ENCODE data around the gene TAC4.
A peak's percentile ranks its signal among the peaks of the same experiment; 100 is the strongest.

The TAC4 gene

GRCh38 chr17:49872754-49873377 lies 25.0 kb upstream of the TAC4 start:
- DNase-seq = no peak

DNA sequence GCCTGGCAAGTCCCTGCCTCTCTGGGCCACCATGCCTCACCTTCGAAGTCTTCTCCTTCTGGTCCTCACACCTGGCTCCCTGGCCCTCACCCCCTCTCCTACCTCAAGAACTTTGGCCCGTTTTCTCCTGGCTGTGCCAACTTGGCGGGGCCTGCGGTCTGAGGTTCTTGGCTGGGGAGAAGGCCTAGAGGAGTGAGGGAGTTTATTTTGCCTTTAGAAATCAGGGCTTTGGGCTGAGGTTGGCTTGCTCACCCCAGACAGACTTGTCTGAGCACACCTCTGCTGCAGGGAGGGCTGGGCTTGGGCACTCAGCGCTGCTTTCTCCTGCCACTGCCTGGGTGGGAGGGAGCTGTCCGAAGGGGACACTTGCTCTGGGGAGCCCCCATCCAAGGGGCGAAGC lies 23.3 kb upstream of the TAC4 start:
- no peak for DNase-seq

- no peak for DNase-seq
Measured at GRCh38 chr17:49870298-49870697, 22.4 kb upstream of the TAC4 start.

GRCh38 chr17:49869038-49869374 lies 21.1 kb upstream of the TAC4 start:
- DNase-seq = no peak

DNA sequence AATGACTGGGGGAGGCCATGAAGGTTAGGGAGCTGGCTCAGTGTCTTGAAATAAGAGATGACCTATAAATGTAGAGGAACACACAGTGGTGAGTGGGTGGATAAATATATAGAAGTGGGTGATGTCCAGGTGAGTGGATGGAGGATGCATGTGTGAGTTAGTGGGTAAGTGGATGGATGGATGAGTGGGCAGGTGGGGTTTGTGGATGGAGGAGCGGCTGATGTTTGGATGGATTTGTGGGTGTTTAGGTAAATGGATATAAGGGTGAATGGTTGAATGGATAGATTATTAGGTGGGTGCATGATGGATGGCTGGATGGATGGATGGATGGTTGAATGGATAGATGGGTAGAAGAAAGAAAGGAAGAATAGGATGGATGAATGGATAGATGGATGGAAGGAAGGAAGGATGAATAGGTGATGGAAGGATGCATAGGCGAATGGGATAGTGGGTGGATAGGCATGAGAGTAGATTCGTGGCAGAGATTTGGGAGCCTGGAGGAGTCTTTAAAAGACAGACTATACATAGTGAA lies 19.1 kb upstream of the TAC4 start:
- no peak for DNase-seq

GRCh38 chr17:49866019-49866380 lies 18.1 kb upstream of the TAC4 start:
- no peak for DNase-seq

- DNase-seq = no peak
Measured at GRCh38 chr17:49862781-49863331, 15.0 kb upstream of the TAC4 start.

GRCh38 chr17:49861150-49861884 lies 13.4 kb upstream of the TAC4 start:
- no peak for DNase-seq

DNA sequence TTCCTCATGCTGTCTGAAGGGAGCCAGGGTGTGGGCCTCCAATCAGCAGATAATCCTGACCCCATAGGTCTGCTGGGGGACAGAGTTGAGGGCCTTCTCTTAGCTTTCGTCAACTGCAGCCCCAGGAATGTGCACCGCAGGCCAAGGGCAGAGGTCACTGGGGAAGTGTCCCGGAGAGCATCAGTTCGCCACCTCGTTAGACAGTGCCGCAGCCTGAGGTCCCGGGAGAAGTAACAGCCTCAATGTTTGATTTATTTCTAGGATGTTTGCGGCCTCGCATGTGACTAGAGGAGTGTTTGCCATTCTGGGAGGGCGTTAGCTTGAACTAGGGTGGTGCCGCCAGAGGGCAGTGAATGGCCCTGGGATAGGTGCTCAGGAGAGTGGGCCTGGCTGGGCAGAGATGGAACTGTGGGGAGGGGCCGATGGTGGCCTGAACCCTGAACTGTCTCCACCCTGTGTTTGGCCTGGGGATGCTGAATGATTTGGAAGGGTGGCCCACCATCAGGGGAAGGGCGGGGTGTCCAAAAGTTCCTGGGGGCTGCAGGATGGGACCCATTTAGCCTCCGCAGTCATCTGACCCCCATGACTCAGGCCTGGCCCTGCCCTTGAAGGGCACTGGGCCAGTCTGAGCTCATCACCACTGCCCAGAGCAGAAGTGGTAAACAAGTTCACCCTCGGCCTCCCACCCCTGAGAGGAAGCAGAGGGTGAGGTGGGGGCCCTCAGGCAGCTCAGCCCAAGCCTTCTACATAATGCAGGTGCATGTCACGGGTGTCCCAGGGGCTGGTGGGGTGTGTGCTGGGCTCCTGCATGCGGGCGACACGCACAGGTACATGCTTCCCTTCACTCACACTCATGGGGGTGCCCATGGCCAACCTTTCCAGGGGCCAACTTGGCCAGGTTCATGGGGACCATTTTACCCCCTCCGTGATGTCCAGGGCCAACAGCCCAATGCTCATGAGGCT lies 12.4 kb upstream of the TAC4 start:
- DNase-seq = no peak

GRCh38 chr17:49858796-49859195 lies 10.9 kb upstream of the TAC4 start:
- no peak for DNase-seq

- DNase-seq = no peak
Measured at GRCh38 chr17:49854126-49854525, 6.3 kb upstream of the TAC4 start.

DNA sequence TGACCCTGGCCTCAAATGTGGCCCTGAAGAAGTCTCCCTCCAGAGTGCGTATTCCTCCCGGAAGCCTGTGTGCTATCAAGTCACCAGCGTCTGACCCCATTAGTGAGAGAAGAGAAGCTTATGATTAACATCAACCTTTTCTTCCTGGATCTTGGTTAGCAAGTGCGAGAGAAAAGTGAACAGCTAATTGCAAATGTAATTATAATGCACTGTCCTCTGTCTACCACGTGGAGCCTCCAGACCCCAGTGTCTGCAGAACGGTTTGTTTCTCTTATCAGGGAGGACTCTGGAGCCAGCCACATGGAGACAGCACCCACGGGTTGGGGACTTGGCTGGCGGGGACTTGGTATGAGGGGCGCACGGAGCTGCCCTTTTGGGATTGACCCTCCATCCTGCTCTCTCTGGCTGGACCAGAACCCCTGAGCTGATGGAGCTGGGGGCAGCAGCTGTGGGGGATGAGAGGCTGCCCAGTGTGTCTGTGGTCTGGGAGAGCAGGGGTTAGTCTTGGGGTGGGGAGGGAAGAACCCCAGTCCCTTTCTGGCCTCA lies 5.7 kb upstream of the TAC4 start:
- no peak for DNase-seq

GRCh38 chr17:49851387-49852291 lies 3.8 kb upstream of the TAC4 start:
- peak; percentile 43 for DNase-seq

GRCh38 chr17:49850772-49851386 lies 3.0 kb upstream of the TAC4 start:
- no peak for DNase-seq

DNA sequence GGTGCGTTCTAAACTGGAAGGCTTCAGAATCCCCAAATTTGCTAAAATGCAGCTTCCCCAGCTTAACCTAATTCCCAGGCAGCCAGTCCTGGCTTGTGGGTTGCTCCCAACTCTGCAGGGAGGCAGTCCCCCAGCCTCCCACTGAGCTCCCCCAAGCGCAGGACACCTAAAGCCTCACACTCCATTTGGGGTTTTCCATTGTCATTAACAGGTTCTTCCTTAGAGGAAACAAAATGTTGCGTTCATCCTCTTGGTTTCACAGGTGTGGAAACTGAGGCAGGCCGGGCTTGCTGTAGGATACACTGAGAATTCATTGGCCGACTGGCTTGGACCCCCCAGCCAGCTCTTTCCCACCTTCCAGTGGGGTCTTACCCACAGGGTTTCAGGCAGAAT lies 2.3 kb upstream of the TAC4 start:
- no peak for DNase-seq

- no peak for DNase-seq
Measured at GRCh38 chr17:49848739-49849138, 870 bp upstream of the TAC4 start.

DNA sequence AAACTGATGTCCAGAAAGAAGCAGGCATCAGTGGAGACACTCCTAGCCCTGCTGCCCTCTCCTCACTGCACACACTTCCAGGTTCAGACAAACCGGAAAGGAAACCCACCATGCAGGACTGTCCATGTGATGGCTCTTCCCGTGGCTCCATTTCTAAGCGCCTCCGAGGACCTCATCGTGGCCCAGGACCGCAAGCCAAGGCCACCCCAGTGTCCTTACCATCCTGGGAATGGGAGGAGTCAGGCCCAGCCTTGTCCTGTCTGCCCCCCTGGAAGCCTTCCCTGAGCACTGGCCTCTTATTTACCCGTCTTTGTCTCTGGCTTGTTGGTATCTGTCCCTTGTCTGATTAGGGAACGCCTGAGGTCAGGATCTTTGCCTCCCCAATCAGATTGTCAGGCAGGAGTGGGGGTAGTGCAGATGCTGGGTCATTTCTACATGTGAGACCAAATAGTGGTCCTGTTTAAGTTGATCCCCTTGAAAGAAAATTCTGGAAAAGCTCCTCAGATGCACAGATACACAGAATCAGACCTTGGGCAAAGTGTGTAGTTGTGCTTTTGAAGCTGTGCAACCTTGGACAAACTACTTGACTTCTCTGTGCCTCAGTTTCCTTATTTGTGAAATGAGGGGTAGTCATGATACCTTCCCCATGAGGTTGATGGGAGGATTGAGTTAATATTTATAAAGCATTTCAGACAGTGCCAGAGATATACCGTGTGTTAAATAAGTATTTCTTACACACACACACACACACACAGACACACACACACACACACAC lies 744 bp downstream of the TAC4 start:
- no peak for DNase-seq

DNA sequence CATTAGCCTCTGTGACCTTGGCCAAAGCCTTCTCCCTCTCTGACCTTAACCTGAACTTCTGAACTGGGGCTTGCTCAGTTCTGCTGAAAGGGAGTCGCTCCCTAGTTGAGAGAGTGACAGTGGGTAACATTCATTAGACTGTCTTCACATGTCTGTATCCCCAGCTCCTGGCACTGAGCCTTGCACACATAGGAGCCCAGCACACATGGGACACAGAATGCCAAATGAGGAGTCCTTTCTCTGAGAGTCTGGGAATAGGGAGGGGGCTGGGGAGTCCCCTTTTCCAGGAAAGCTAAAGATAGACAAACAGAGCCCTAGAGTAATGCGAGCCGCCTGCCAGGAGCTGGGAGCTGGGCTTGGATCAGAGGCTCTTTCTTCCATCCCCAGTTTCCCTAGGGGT lies 2.5 kb downstream of the TAC4 start:
- no peak for DNase-seq

DNA sequence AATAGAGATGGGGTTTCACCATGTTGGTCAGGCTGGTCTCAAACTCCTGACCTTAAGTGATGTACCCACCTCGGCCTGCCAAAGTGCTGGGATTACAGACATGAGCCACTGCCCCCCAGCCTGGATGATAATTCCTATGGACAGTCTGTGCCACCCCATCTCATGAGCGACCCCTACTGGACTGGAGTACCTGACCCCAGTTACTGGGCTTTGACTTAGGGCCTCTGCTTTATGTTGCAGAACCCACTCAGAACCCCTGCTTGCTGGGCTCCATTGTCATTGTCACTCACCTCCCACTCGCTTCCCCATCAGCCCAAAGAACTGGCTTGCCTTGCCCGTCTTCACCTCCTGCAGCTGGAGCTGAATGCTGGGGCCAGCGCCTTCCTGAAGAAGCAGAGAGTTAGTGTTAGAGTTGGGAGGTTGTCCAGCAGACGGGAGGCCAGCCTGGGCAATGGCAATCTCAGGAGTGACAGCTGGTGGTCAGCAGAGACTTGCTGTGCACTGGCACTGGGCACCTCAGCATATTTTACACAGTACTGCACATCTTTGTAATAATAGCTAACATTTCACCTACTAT lies 4.0 kb downstream of the TAC4 start:
- DNase-seq = no peak

- no peak for DNase-seq
Measured at GRCh38 chr17:49842846-49843245, 5.0 kb downstream of the TAC4 start.
